DMS153 treated with DMSO at 0.1 percent for 48 hours (cell line): ENCODE results near the gene PCBD1.

ENCODE experiments used
- DNase-seq: peaks from one replicate; lab custom pipeline; 2025; ENCODE audit not compliant: unreplicated experiment; lab: John Stamatoyannopoulos, UW

PCBD1 gene

GRCh38 chr10:70836319-70836718, 52.0 kb downstream of the PCBD1 start:
- no peak for DNase-seq

GRCh38 chr10:70834441-70835151, 53.8 kb downstream of the PCBD1 start:
- DNase-seq = no peak

- DNase-seq = no peak
These were observed 54.3 kb downstream of the PCBD1 start for GRCh38 chr10:70834021-70834420.

- DNase-seq = no peak
These were observed 54.8 kb downstream of the PCBD1 start for GRCh38 chr10:70833601-70834000.
